ENCODE measurements around the gene ARHGAP15. TPM values are rescaled to one million over a fixed set of nuclear protein-coding genes. Genes with fewer than 3 reads are reported as not detected.

ARHGAP15 gene
- total RNA-seq, 1 experiment from 2014 or later = 0.42 TPM

DNA sequence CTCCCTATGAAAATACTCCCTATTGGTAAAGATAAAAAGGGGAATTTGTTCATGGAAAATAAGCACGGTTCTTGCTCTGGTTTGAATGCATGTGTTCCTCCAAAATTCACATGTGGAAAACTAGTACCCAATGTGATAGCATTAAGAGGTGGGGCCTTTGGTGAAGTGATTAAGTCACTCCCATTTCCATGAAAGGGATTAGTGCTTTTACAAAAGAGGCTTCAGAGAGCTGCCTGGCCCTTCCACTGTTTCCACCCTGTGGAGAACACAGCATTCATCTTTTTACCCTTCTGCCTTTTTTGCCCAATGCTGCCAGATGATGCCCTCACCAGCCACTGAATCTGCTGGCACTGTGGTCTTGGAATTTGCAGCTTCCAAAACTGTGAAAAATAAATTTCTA, 666.8 kb downstream of the ARHGAP15 start:
- DNase-seq (ENCODE audit: low read depth, low spot score) = no peak
- intact Hi-C loops (cut with micrococcal nuclease) = no loop called here
- Histone ChIP-seq H3K9me2 (ENCODE audit: insufficient read depth) (no peaks in the 10 kb centered on the region), H3K9ac (ENCODE audit: low read length) (no peak overlapping the region), H3K27ac (ENCODE audit: low read depth, low read length) (no peak overlapping the region), H3K4me3 (replicated peaks in 1 of 2; ENCODE audit: low read depth in 1 of 2, low read length in 2 of 2) (no peak overlapping the region), H3K36me3 (ENCODE audit: control insufficient read depth in 1 of 2, insufficient read depth in 2 of 2, low read length in 2 of 2) (no peaks in the 10 kb centered on the region), H3K4me2 (ENCODE audit: low read length) (no peak overlapping the region), H4K20me1 (ENCODE audit: insufficient read depth) (no peaks in the 10 kb centered on the region), H3K79me2 (ENCODE audit: insufficient read depth, low read length) (no peaks in the 10 kb centered on the region), H3K4me1 (ENCODE audit: control insufficient read depth in 1 of 2, insufficient read depth in 2 of 2, low read length in 2 of 2) (no peaks in the 10 kb centered on the region), H3K9me3 (ENCODE audit: control insufficient read depth in 1 of 2, insufficient read depth in 1 of 2, low read depth in 1 of 2, low read length in 2 of 2) (no peaks in the 10 kb centered on the region), H2AFZ (ENCODE audit: low read depth, low read length, poor library complexity, severe bottlenecking) (no peak overlapping the region), H3K27me3 (ENCODE audit: insufficient read depth, low read length) (no peaks in the 10 kb centered on the region)
- no TSS peak for BruUV-seq (replicated peaks)
- ATAC-seq = no peak
- POLR2A ChIA-PET = no interaction called here
- TF ChIP-seq, protein P1, sequence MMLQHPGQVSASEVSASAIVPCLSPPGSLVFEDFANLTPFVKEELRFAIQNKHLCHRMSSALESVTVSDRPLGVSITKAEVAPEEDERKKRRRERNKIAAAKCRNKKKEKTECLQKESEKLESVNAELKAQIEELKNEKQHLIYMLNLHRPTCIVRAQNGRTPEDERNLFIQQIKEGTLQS (IDR thresholded peaks at IDR 0.05) = no peak
- CTCF ChIA-PET = no interaction called here
- RAD21 ChIA-PET (ENCODE audit: low non-redundant PET in 1 of 2, low total read pairs in 2 of 2, uncharacterized antibody in 2 of 2, unreplicated experiment in 2 of 2) = no interaction called here

DNA sequence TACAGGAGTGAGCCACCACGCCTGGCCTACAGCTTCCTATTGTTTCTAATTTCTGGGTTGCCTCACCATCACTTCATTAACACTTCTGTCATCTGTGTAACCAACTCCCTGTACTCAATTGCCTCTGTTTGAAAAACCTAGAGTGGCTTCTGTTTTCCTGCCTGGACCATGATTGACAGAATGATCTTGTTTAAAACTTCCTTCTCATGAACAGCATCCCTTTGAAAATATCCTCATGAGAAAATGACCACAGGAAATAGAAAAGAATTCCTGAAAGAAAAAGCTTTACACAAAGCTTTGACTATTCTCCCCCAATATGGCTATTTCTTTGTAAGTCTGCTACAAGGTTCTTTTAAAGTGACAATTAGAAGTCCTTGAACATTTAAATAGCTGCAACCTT, 672.3 kb downstream of the ARHGAP15 start:
- Histone ChIP-seq H3K79me2 (ENCODE audit: insufficient read depth, low read length) (no peaks in the 10 kb centered on the region), H3K9me2 (ENCODE audit: insufficient read depth) (no peaks in the 10 kb centered on the region), H4K20me1 (ENCODE audit: insufficient read depth) (no peaks in the 10 kb centered on the region), H3K36me3 (ENCODE audit: control insufficient read depth in 1 of 2, insufficient read depth in 2 of 2, low read length in 2 of 2) (no peaks in the 10 kb centered on the region), H3K27me3 (ENCODE audit: insufficient read depth, low read length) (no peaks in the 10 kb centered on the region), H2AFZ (ENCODE audit: low read depth, low read length, poor library complexity, severe bottlenecking) (no peak overlapping the region), H3K4me1 (ENCODE audit: control insufficient read depth in 1 of 2, insufficient read depth in 2 of 2, low read length in 2 of 2) (no peaks in the 10 kb centered on the region), H3K9me3 (ENCODE audit: control insufficient read depth in 1 of 2, insufficient read depth in 1 of 2, low read depth in 1 of 2, low read length in 2 of 2) (no peaks in the 10 kb centered on the region), H3K27ac (ENCODE audit: low read depth, low read length) (no peak overlapping the region), H3K4me3 (replicated peaks in 1 of 2; ENCODE audit: low read depth in 1 of 2, low read length in 2 of 2) (no peak overlapping the region), H3K4me2 (ENCODE audit: low read length) (no peak overlapping the region), H3K9ac (ENCODE audit: low read length) (no peak overlapping the region)
- BruUV-seq (replicated peaks) = no TSS peak
- ATAC-seq (no peak), DNase-seq (ENCODE audit: low read depth, low spot score) (no peak)
- CTCF ChIA-PET = no interaction called here
- POLR2A ChIA-PET = no interaction called here
- RAD21 ChIA-PET (ENCODE audit: low non-redundant PET in 1 of 2, low total read pairs in 2 of 2, uncharacterized antibody in 2 of 2, unreplicated experiment in 2 of 2) = no interaction called here
- intact Hi-C loops (cut with micrococcal nuclease) = no loop called here
- TF ChIP-seq ZFX (IDR thresholded peaks at IDR 0.05) (no peak), RAD21 (IDR thresholded peaks at IDR 0.05; ENCODE audit: low read depth) (no peak), SP1 (IDR thresholded peaks at IDR 0.05; ENCODE audit: low read depth) (no peak), SRF (IDR thresholded peaks at IDR 0.05; ENCODE audit: low read depth) (no peak), CBX3 (IDR thresholded peaks at IDR 0.05; ENCODE audit: low read depth) (no peak), JUND (IDR thresholded peaks at IDR 0.05) (no peak), EZH2phosphoT487 (IDR thresholded peaks at IDR 0.05; ENCODE audit: borderline replicate concordance) (no peak), ZNF274 (IDR thresholded peaks at IDR 0.05; ENCODE audit: low read depth, low read length) (no peak), CEBPB (IDR thresholded peaks at IDR 0.05; ENCODE audit: low read depth) (no peak), YY1 (IDR thresholded peaks at IDR 0.05; ENCODE audit: extremely low read depth, insufficient replicate concordance, low read depth, low read length) (no peak), EGR1 (IDR thresholded peaks at IDR 0.05; ENCODE audit: low read depth) (no peak), EZH2 (IDR thresholded peaks at IDR 0.05) (no peak), SIN3A (IDR thresholded peaks at IDR 0.05; ENCODE audit: low read depth) (no peak), FOSL1 (IDR thresholded peaks at IDR 0.05; ENCODE audit: low read depth) (no peak)
- TF ChIP-seq, protein P2, sequence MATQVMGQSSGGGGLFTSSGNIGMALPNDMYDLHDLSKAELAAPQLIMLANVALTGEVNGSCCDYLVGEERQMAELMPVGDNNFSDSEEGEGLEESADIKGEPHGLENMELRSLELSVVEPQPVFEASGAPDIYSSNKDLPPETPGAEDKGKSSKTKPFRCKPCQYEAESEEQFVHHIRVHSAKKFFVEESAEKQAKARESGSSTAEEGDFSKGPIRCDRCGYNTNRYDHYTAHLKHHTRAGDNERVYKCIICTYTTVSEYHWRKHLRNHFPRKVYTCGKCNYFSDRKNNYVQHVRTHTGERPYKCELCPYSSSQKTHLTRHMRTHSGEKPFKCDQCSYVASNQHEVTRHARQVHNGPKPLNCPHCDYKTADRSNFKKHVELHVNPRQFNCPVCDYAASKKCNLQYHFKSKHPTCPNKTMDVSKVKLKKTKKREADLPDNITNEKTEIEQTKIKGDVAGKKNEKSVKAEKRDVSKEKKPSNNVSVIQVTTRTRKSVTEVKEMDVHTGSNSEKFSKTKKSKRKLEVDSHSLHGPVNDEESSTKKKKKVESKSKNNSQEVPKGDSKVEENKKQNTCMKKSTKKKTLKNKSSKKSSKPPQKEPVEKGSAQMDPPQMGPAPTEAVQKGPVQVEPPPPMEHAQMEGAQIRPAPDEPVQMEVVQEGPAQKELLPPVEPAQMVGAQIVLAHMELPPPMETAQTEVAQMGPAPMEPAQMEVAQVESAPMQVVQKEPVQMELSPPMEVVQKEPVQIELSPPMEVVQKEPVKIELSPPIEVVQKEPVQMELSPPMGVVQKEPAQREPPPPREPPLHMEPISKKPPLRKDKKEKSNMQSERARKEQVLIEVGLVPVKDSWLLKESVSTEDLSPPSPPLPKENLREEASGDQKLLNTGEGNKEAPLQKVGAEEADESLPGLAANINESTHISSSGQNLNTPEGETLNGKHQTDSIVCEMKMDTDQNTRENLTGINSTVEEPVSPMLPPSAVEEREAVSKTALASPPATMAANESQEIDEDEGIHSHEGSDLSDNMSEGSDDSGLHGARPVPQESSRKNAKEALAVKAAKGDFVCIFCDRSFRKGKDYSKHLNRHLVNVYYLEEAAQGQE (IDR thresholded peaks at IDR 0.05; ENCODE audit: low read depth) = no peak
- TF ChIP-seq, protein P3, sequence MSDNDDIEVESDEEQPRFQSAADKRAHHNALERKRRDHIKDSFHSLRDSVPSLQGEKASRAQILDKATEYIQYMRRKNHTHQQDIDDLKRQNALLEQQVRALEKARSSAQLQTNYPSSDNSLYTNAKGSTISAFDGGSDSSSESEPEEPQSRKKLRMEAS (IDR thresholded peaks at IDR 0.05) = no peak
